ENCODE measurements around the gene COPB2.
"Not testable (repeated sequence)": the region's sequence is repeated elsewhere in the genome, so short reads cannot be mapped to it uniquely, and the experiment has no call there.

COPB2 gene

GRCh38 chr3:139340784-139341183, 48.7 kb downstream of the COPB2 start:
- no peak overlapping the region for H3K4me2 ChIP-seq (ENCODE audit: low read depth, low read length, poor library complexity, severe bottlenecking)
- peaks cover 4% of the 10 kb centered on the region for H4K20me1 ChIP-seq (ENCODE audit: insufficient read depth, low read length, poor library complexity, severe bottlenecking)
- H3K27me3 ChIP-seq (ENCODE audit: insufficient read depth, low read length, poor library complexity, severe bottlenecking) = no peaks in the 10 kb centered on the region
- no peaks in the 10 kb centered on the region for H3K9me2 ChIP-seq (replicated peaks; ENCODE audit: low read depth, low read length)
- TF ChIP-seq EZH2phosphoT487 (IDR thresholded peaks at IDR 0.05; ENCODE audit: borderline replicate concordance) (no peak), CTCF (conservative IDR thresholded peaks at IDR 0.05; ENCODE audit: low read length) (no peak)
- H3F3A ChIP-seq (ENCODE audit: low read depth) = no peaks in the 10 kb centered on the region
- no peaks in the 10 kb centered on the region for H3K9me3 ChIP-seq (ENCODE audit: insufficient read depth, low read depth, low read length)
- no peak overlapping the region for H3K9ac ChIP-seq (ENCODE audit: low read depth, low read length, poor library complexity, severe bottlenecking)
- H3K79me2 ChIP-seq (ENCODE audit: insufficient read depth, low read length) = peaks cover 20% of the 10 kb centered on the region
- no peak overlapping the region for H2AFZ ChIP-seq (ENCODE audit: low read length)
- peaks cover 34% of the 10 kb centered on the region for H3K4me1 ChIP-seq (ENCODE audit: insufficient read depth, low read length, poor library complexity, severe bottlenecking)
- no peak overlapping the region for H3K4me3 ChIP-seq (ENCODE audit: low read length, poor library complexity, severe bottlenecking)
- H3K36me3 ChIP-seq (ENCODE audit: insufficient read depth, low read length) = no peaks in the 10 kb centered on the region

GRCh38 chr3:139339219-139339906, 50.1 kb downstream of the COPB2 start:
- H3K27me3 ChIP-seq (ENCODE audit: insufficient read depth, low read length, poor library complexity, severe bottlenecking) = no peaks in the 10 kb centered on the region
- TF ChIP-seq EZH2phosphoT487 (IDR thresholded peaks at IDR 0.05; ENCODE audit: borderline replicate concordance) = no peak
- TF ChIP-seq CTCF (conservative IDR thresholded peaks at IDR 0.05; ENCODE audit: low read length) = no peak
- peaks cover 20% of the 10 kb centered on the region for H3K4me1 ChIP-seq (ENCODE audit: insufficient read depth, low read length, poor library complexity, severe bottlenecking)
- no peak overlapping the region for H3K4me3 ChIP-seq (ENCODE audit: low read length, poor library complexity, severe bottlenecking)
- H2AFZ ChIP-seq (ENCODE audit: low read length) = peak overlapping the region; percentile 38
- no peaks in the 10 kb centered on the region for H3K9me2 ChIP-seq (replicated peaks; ENCODE audit: low read depth, low read length)
- H3K9me3 ChIP-seq (ENCODE audit: insufficient read depth, low read depth, low read length) = no peaks in the 10 kb centered on the region
- H3K36me3 ChIP-seq (ENCODE audit: insufficient read depth, low read length) = no peaks in the 10 kb centered on the region
- H3K79me2 ChIP-seq (ENCODE audit: insufficient read depth, low read length) = peaks cover 6% of the 10 kb centered on the region
- no peaks in the 10 kb centered on the region for H4K20me1 ChIP-seq (ENCODE audit: insufficient read depth, low read length, poor library complexity, severe bottlenecking)
- no peaks in the 10 kb centered on the region for H3F3A ChIP-seq (ENCODE audit: low read depth)
- peak overlapping the region; percentile 32 for H3K4me2 ChIP-seq (ENCODE audit: low read depth, low read length, poor library complexity, severe bottlenecking)
- H3K9ac ChIP-seq (ENCODE audit: low read depth, low read length, poor library complexity, severe bottlenecking) = no peak overlapping the region

- Histone ChIP-seq H3F3A (ENCODE audit: low read depth) (no peaks in the 10 kb centered on the region), H3K36me3 (ENCODE audit: insufficient read depth, low read length) (no peaks in the 10 kb centered on the region), H3K9me3 (ENCODE audit: insufficient read depth, low read depth, low read length) (no peaks in the 10 kb centered on the region), H3K4me3 (ENCODE audit: low read length, poor library complexity, severe bottlenecking) (no peak overlapping the region), H2AFZ (ENCODE audit: low read length) (peak overlapping the region; percentile 38), H3K79me2 (ENCODE audit: insufficient read depth, low read length) (no peaks in the 10 kb centered on the region), H3K4me2 (ENCODE audit: low read depth, low read length, poor library complexity, severe bottlenecking) (peak overlapping the region; percentile 32), H3K4me1 (ENCODE audit: insufficient read depth, low read length, poor library complexity, severe bottlenecking) (peaks cover 20% of the 10 kb centered on the region), H3K27me3 (ENCODE audit: insufficient read depth, low read length, poor library complexity, severe bottlenecking) (no peaks in the 10 kb centered on the region), H3K9ac (ENCODE audit: low read depth, low read length, poor library complexity, severe bottlenecking) (no peak overlapping the region), H4K20me1 (ENCODE audit: insufficient read depth, low read length, poor library complexity, severe bottlenecking) (no peaks in the 10 kb centered on the region), H3K9me2 (replicated peaks; ENCODE audit: low read depth, low read length) (no peaks in the 10 kb centered on the region)
- TF ChIP-seq EZH2phosphoT487 (IDR thresholded peaks at IDR 0.05; ENCODE audit: borderline replicate concordance) (no peak), CTCF (conservative IDR thresholded peaks at IDR 0.05; ENCODE audit: low read length) (no peak)
Observed at GRCh38 chr3:139338405-139338804, 51.0 kb downstream of the COPB2 start.

- H3K9me3 ChIP-seq (ENCODE audit: insufficient read depth, low read depth, low read length); H4K20me1 ChIP-seq (ENCODE audit: insufficient read depth, low read length, poor library complexity, severe bottlenecking); H3K9me2 ChIP-seq (replicated peaks; ENCODE audit: low read depth, low read length); H3F3A ChIP-seq (ENCODE audit: low read depth); H3K27me3 ChIP-seq (ENCODE audit: insufficient read depth, low read length, poor library complexity, severe bottlenecking); H2AFZ ChIP-seq (ENCODE audit: low read length); H3K4me3 ChIP-seq (ENCODE audit: low read length, poor library complexity, severe bottlenecking); H3K4me2 ChIP-seq (ENCODE audit: low read depth, low read length, poor library complexity, severe bottlenecking); H3K36me3 ChIP-seq (ENCODE audit: insufficient read depth, low read length); H3K79me2 ChIP-seq (ENCODE audit: insufficient read depth, low read length); H3K9ac ChIP-seq (ENCODE audit: low read depth, low read length, poor library complexity, severe bottlenecking): not testable (repeated sequence)
- H3K4me1 ChIP-seq (ENCODE audit: insufficient read depth, low read length, poor library complexity, severe bottlenecking) = peaks cover 19% of the 10 kb centered on the region
Observed at GRCh38 chr3:139334675-139335074, 54.8 kb downstream of the COPB2 start.

Data from Loucy (cell line).